ENCODE results near the gene GRID1. TPM values are rescaled to one million over a fixed set of nuclear protein-coding genes. Genes with fewer than 3 reads are reported as not detected.

The GRID1 gene
- total RNA-seq, 2 donors from 2014 or later: 4.4 to 5.6 TPM

- DNase-seq (ENCODE audit: low spot score): no peak
- intact Hi-C loops (cut with DNase I): no loop called here
Observed at GRCh38 chr10:85558533-85558932, 808.1 kb downstream of the GRID1 start.

GRCh38 chr10:85557706-85558105 is 808.9 kb downstream of the GRID1 start:
- intact Hi-C loops (cut with DNase I): no loop called here
- DNase-seq (ENCODE audit: low spot score): no peak

- no peak for DNase-seq (ENCODE audit: low spot score)
- intact Hi-C loops (cut with DNase I): no loop called here
Observed at GRCh38 chr10:85557077-85557476, 809.5 kb downstream of the GRID1 start.

Small RNA genes lying within 50 kb of the gene (microRNA-seq; reads per million reads assigned to microRNA genes)
- 7.1 to 14.6 reads per million in 2 donors for gene MIR346 (ENCODE audit: borderline microRNAs expressed in 2 of 2)

Other genes starting within 250 kb of the GRID1 start
- 10 to 100 TPM; 28.1 to 30.2 TPM for gene WAPL, start 155.0 kb upstream of the GRID1 start, total RNA-seq

Measured in posterior vena cava (tissue), 2 donors.